ENCODE measurements around the gene IPMK. TPM values are rescaled to one million over a fixed set of nuclear protein-coding genes. Genes with fewer than 3 reads are reported as not detected.

IPMK gene
- total and polyA plus RNA-seq, 9 of the 15 experiments (the other 6 are each of a cell fraction or from before 2014, with no cell fraction given) = 0.98 to 4.4 (median 2.7) TPM

DNA sequence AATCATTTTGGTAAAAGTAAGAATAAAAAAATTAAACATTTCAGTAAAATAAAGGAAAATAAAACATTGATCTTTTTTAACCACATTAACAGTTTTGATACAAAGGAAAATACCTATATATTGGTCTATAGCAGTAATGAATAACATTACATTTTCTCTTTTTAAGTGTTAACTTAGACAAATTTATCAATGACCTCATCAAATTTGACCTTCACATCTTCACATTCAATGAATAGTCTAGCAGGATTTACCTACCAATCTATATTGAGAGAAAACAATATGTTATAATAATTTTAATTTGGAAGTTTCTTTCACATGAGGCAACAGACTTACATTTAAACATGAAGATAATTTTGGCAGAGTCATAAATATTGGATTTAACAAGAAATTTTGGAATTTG is 49.2 kb upstream of the IPMK start (continued):
- TF ChIP-seq, protein P1, sequence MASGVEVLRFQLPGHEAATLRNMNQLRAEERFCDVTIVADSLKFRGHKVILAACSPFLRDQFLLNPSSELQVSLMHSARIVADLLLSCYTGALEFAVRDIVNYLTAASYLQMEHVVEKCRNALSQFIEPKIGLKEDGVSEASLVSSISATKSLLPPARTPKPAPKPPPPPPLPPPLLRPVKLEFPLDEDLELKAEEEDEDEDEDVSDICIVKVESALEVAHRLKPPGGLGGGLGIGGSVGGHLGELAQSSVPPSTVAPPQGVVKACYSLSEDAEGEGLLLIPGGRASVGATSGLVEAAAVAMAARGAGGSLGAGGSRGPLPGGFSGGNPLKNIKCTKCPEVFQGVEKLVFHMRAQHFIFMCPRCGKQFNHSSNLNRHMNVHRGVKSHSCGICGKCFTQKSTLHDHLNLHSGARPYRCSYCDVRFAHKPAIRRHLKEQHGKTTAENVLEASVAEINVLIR (CRISPR knock-in tag; IDR thresholded peaks at IDR 0.05) = no peak
- TF ChIP-seq ARHGAP35 (IDR thresholded peaks at IDR 0.05; ENCODE audit: partially characterized antibody) = no peak
- TF ChIP-seq CREM (IDR thresholded peaks at IDR 0.05; ENCODE audit: low read depth) = no peak
- no peak for TF ChIP-seq XRCC3 (IDR thresholded peaks at IDR 0.05)
- no peak for TF ChIP-seq ZNF3 (CRISPR knock-in tag; IDR thresholded peaks at IDR 0.05)
- TF ChIP-seq ZNF766 (CRISPR knock-in tag; conservative IDR thresholded peaks at IDR 0.05) = no peak
- TF ChIP-seq BACH1 (tag; IDR thresholded peaks at IDR 0.05) = no peak

DNA sequence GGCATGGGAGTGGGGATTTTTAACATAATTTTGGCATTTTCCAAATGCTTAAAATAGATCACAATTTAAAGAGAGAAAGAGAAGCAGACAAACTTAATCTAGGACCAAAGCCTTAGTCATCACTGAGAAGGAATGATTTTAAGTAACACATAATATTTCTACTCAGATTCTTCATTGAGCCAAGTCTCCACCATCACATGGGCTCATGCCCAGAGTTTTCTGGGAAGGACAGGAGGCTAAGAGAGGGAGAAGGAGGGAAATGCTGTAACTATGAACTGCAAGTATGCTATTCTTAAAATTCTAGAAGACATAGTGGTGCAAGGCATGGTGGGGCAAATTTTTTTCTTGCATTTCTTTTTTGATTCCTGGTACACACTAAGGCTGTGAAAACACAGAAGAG is 43.3 kb upstream of the IPMK start:
- Histone ChIP-seq H3K4me3 (no peak overlapping the region), H3K36me3 (ENCODE audit: control insufficient read depth, insufficient read depth, low read length) (no peaks in the 10 kb centered on the region), H4K20me1 (replicated peaks; ENCODE audit: control insufficient read depth, insufficient read depth, low read length) (no peaks in the 10 kb centered on the region), H3K9ac (ENCODE audit: insufficient read depth in 1 of 2, low read depth in 2 of 2, low read length in 2 of 2) (no peak overlapping the region), H3K9me3 (replicated peaks; ENCODE audit: control insufficient read depth, insufficient read depth, low read depth, low read length) (no peaks in the 10 kb centered on the region), H3K27me3 (ENCODE audit: control insufficient read depth in 2 of 2, insufficient read depth in 2 of 2, low read length in 2 of 2) (peaks cover 4 to 8% of the 10 kb centered on the region in 2 experiments; a peak in 4 of 5 replicates), H3K4me1 (replicated peaks in 1 of 2; ENCODE audit: control insufficient read depth in 2 of 2, insufficient read depth in 2 of 2, low read length in 2 of 2) (no peaks in the 10 kb centered on the region), H3K27ac (ENCODE audit: extremely low read depth, low read depth, low read length) (no peak overlapping the region), H2AFZ (ENCODE audit: low read depth, low read length) (no peak overlapping the region), H3K79me2 (ENCODE audit: control insufficient read depth, insufficient read depth, low read length) (no peaks in the 10 kb centered on the region), H3K9me1 (ENCODE audit: control insufficient read depth, insufficient read depth, low read length) (no peaks in the 10 kb centered on the region), H3K4me2 (ENCODE audit: insufficient read depth, low read length) (no peak overlapping the region)
- intact Hi-C loops (cut with micrococcal nuclease) = loop anchor here (10.0 kb wide), 1 partner anchor 204 kb away; the partner anchor contains the start of gene BICC1
- no peak for DNase-seq (ENCODE audit: extremely low read depth in 1 of 4, low spot score in 3 of 4)
- CTCF ChIA-PET (ENCODE audit: low intra/inter-chr PET ratio) = no interaction called here
- no peak for FAIRE-seq
- ATAC-seq = no peak
- no peak for TF ChIP-seq RNF2 (IDR thresholded peaks at IDR 0.05)
- TF ChIP-seq MCM7 (IDR thresholded peaks at IDR 0.05) = no peak
- no peak for TF ChIP-seq TBL1XR1 (IDR thresholded peaks at IDR 0.05; ENCODE audit: low read length in 2 of 2)
- TF ChIP-seq CBX5 (IDR thresholded peaks at IDR 0.05; ENCODE audit: borderline replicate concordance, low read depth) = no peak
- no peak for TF ChIP-seq ZFP1 (CRISPR knock-in tag; IDR thresholded peaks at IDR 0.05)
- TF ChIP-seq ZBTB1 (CRISPR knock-in tag; IDR thresholded peaks at IDR 0.05; ENCODE audit: borderline replicate concordance, low read depth) = no peak
- no peak for TF ChIP-seq TRIM24 (IDR thresholded peaks at IDR 0.05)
- TF ChIP-seq PHF8 (IDR thresholded peaks at IDR 0.05; ENCODE audit: borderline replicate concordance, low read length) = no peak
- TF ChIP-seq, protein P2, sequence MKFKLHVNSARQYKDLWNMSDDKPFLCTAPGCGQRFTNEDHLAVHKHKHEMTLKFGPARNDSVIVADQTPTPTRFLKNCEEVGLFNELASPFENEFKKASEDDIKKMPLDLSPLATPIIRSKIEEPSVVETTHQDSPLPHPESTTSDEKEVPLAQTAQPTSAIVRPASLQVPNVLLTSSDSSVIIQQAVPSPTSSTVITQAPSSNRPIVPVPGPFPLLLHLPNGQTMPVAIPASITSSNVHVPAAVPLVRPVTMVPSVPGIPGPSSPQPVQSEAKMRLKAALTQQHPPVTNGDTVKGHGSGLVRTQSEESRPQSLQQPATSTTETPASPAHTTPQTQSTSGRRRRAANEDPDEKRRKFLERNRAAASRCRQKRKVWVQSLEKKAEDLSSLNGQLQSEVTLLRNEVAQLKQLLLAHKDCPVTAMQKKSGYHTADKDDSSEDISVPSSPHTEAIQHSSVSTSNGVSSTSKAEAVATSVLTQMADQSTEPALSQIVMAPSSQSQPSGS (CRISPR knock-in tag; IDR thresholded peaks at IDR 0.05) = no peak
- no peak for TF ChIP-seq ESRRB (CRISPR knock-in tag; IDR thresholded peaks at IDR 0.05; ENCODE audit: borderline replicate concordance)
- POLR2A ChIA-PET = no interaction called here
- BruUV-seq (replicated peaks) = no TSS peak
- in situ Hi-C loops (cut with MboI) = no loop called here
